GM18508 (cell line): ENCODE measurements around the gene TNS3.

Experiments used
- ATAC-seq: cut with Tn5 transposase; IDR thresholded peaks from one replicate; pipeline ENCODE4 v1.9.1; 2021; ENCODE audit warnings: moderate number of reproducible peaks; ENCODE audit not compliant: insufficient read depth, unreplicated experiment

Gene TNS3

DNA sequence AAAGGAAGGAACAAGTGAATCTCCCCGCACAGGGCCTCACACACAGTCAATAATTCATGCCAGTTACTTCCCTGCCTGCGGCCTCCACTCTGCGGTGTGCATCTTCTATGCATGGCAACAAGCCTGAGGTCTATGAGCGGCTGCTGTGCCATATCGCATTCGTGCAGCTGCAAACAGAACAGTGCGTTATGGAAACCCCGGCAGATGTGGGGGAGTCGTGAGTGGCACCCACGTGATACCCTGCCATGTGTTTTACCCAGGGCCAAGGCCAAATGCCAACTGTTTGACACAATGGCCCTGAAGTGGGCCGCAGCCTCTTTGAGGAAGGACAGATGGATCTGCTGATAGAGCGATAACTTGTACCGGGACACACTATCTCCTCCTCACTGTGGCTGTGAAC is 13.4 kb downstream of the TNS3 start:
- ATAC-seq: no peak

DNA sequence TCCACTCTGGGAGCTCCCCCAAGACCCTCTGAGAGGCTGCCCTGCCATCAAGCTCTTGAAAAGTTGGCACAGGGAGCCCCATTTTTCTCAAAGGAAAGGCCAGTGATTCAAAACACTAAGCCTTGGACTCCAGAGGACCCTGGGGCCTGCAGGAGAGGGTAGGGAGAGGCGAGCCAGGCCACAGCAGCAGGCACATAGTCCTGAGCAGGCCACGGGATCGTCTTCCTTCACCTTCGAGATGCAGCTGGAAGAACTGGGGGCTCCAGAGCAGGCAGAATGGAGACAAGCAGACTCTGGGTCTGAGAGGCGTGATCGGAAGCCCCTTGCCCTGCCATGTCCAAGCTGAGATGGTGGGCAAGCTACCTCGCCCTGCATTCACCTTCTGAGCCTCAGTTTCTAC is 13.9 kb downstream of the TNS3 start:
- no peak for ATAC-seq

DNA sequence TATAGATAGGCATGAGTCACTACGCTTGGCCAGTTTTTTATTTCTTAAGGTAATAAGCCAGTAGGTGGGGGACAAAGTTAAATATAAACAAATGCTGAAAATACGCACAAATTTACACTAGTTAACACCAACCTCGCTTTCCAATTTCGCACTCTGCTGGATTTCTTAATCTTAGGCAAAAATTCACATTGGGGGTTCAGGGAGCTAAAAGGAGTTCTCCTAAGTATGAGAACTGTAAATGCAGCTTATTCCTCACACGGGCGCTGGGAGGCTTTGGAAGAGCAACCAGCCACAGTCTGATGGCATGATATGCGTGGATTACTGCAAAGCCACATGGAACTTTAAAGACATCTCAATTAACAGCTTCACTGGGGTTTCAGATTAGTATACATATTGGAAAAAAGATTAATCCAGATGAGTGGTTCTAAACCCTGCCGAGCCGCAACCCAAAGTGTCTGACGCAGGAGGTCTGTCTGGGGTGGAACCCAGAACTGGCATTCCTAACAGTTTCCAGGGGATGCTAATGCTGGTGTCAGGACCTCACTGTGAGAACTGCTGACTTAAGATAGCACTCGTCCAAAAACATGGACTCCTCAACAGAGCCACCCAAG is 16.2 kb downstream of the TNS3 start:
- no peak for ATAC-seq

DNA sequence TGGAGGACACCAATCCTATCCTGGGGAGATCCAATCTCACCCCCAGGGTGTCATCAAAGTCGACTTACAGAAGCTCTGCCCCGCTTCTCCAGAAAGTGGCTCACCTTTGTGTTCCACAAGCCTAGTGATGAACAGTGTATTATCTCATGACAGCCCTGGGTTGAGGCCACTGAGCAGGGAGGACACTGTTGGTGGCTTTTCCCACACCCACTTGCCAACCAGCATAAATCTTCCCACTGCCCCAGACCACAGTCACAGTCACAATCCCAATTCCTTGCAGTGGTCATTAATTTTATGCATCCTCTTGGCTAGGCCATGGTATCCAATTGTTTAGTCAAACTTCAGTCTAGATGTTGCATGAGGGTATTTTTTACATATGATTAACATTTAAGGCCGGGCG is 18.4 kb downstream of the TNS3 start:
- no peak for ATAC-seq

DNA sequence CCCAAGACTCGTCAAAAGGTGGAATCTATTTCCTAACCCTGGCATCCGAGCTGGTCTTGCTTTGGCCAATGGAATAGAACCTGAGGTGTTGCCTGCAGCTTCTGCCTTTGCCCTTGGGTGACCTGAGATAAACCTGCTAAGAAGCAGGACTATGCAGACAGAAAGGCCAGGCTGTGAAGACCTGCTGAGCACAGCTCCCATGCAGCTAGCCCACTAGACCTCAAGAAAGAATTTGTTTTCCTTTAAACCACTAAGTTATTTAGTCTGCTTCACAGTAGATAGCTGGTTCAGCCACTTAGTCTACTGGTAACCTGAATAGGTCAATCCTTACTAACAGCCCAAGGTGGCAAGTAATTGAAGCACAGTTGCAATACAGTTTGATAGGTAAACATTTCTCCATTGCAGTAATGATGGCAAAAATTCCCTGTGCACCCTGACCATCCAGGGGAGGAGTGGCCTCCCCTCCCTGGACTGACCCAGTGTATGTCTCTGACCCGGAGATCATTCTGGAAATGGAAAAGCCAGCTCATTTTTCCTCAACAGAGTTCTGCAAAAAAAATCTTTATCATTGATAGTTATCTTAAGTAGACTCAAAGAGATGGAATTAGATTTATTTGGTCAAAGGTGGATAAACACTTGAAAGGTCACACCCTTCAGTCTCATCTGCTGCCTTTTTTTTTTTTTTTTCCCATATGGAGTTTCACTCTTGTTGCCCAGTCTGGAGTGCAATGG is 20.0 kb downstream of the TNS3 start:
- ATAC-seq: no peak

GRCh38 chr7:47559306-47560220 is 22.3 kb downstream of the TNS3 start:
- ATAC-seq: no peak

DNA sequence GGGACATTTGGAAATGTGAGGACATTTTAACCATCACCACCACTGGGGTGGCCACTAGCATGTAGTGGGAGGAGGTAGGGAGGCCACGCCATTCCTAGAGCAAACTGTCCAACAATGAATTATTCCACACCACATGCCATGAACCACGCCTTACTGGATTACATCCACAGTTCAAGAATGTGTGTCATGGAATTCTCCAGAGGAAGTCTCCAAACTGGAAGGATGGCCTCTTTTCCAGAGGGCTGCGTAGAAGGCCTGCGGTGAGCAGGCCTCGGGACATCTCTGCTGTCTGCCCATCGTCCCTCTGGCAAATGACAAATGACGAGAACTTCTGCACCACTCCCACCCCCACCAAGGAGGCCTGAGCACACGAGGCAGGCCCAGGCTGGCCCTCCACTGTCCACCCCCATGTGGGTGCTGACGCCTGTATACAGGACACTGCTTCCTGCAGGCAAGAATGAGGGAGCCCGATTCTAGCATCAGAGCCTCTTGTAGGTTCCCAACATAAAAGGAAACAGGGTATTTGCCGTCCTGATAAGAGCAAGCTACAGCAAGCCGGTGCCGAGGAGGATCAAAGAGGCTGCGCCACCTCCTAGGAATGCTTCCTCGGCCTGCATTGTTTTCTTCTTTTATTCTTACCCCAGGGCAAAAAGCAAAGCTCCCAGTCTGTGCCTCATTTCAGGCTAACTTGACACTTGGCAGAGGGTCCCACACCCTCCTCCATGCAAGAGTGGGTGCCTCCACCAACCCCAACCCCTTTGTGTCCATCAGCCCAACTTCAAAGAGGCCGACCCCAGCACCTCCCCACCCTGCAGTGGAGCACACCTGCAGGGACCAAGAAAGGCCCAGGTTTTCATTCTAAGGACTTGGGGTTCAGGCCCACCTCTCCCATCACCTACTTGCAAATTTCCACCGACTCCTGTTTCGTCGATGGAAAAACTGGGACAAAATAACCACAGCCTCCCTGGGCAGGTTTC is 23.9 kb downstream of the TNS3 start:
- ATAC-seq: no peak

GRCh38 chr7:47557317-47557693 is 24.6 kb downstream of the TNS3 start:
- ATAC-seq: no peak

GRCh38 chr7:47556511-47557180 is 25.3 kb downstream of the TNS3 start:
- ATAC-seq: no peak

DNA sequence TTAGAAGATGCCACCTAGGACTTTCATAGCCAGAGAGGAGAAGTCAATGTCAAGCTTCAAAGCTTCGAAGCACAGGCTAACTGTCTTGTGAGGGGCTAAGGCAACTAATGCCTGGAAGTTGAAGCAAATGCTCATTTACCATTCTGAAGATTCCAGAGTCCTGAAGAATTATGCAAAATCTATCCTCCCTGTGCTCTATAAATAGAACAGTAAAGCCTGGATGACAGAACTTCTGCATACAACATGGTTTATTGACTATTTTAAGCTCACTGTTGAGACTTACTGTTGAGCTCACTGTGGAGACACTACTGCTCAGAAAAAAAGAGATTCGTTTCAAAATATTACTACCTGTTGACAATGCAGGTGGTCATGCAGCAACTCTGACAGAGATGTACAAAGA is 28.6 kb downstream of the TNS3 start:
- no peak for ATAC-seq

- ATAC-seq: peak; percentile 97
Observed at GRCh38 chr7:47552621-47553020, 29.3 kb downstream of the TNS3 start.

DNA sequence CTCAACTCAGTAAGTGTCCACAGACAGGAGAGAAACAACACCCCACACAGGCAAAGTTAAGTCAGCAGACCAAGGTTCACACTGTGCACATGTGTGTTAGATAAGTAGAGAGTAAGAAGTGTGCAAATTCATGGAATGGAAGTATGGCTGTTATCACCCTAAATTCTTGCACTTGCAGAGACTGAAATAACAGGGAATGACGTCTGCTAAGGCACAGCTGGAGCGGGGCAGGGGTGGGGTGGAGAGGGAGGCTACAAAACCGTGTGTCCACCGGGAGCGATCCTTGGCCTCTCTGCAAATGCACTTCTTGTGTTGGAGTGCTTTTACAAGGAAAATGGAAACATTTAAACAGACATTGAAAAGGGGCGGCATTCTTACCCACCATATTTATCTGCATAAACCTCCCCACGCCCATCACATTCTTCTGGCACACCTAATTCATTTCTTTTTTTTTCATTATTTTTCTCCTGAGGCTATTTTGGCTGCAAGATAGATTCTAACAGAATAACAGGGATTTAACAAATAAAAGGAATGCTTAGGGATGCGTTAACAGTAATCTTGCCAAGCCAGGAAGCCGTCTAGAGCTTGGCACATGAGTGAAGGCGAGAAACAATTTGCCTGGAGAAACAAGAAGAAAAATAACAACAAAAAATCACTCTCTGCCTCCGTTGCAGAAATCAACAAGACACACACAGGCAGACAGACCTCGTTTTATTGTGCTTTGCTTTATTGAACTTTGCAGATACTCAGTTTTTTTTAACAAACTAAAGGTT is 30.1 kb downstream of the TNS3 start:
- ATAC-seq: no peak

DNA sequence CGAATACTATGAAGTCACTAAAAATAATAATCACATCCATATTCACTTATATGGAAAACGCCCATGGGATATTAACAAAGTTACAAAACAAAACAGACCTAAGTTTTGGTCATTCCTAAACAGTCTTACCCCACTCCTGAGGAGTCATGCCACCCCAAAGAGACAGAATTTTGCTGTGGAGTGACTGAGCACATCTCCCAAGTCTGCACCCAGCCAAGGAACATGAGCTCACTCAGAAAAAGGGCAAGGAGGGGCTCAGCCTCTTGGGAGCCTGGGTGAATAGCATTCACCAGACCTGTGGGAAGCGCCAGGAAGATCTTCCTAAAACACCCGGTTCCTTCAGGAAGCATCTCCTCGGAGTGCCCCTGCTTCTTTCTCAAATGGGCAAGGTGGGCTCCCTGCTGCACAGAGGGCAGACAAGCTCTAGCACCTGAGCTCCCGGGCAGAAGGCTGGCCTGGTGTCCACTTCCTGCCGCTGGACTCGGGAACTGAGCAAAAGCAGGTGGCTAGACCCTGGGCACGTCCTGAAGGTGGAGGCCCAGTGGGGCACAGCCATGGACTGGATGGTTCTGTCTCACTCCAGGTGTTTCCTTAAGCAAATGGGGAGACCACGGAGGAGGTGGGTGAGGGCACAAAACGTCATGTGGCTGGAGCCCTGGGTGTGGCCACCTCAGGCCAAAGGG is 31.0 kb downstream of the TNS3 start:
- no peak for ATAC-seq

DNA sequence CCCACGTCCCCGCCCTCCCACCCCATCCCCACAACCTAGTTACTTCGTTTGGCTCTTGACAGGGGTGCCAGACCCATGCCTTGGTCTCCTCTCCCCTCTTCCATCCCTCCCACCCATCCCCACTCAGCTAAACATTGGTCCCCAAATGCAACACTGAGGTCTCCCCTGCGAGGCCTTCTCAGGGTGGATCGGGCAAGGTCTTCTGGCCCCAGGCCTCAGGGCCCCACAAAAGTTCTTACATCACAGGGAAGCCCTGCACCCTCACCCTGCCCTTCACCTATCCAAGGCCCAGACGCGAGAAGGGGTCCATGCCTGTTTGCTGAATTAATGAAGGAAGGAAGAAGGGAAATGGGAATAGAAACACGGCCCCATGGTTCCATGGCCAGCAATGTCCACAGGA is 32.0 kb downstream of the TNS3 start:
- no peak for ATAC-seq

DNA sequence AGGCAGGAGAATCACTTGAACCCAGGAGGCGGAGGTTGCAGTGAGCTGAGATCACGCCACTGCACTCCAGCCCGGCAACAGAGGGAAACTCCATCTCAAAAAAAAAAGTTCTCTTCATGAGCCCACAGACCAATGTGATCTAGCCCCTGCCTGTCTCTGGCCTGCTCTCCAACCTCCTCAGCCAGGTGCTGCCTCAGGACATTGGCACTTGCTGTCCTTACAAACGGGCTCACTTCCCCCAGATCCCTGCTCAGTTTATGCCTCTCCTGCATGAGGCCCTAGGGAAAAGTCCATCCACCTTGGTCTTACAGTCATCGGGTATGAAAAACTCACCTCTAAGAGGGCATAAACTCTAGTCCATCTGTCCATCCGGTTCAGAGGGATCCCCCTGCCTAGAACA is 32.5 kb downstream of the TNS3 start:
- no peak for ATAC-seq

GRCh38 chr7:47548546-47548945 is 33.4 kb downstream of the TNS3 start:
- no peak for ATAC-seq

DNA sequence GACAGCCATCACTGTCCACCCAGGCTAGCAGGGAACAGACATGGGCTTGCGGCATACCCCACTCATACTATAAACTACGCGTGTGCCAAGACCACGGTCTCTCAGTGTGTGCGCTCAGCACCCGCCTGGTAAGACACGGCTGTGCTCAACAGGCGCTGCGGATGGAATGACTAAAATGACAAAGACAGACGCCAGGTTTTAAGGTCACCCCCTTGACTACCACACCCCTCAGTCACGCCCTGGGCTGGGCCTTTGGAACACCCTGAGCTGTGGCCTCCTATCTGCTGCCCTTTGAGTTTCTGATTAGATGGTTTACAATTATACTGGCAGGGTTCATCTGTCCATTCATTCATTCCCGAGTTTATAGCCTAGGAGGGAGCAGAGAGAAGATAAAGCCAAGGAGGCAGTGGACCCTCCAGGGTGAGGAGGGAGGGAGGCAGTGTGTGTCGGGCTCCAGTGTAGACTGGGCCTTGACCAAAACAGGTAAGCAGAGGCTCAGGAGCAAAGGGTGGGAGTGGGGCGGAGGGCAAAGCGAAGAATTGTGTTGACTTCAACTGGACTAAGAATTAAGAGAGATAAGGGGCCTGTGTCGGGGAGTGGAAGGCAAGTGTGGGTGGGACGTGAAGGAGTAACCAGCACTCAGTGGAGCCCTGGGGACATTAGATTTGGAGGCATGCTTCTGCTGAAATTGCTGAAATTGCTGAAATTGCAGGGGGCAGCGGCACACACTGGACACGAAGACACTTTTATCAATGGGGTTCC is 35.0 kb downstream of the TNS3 start:
- ATAC-seq: no peak

- no peak for ATAC-seq
Observed at GRCh38 chr7:47546171-47546570, 35.7 kb downstream of the TNS3 start.
